Esophagus (tissue), 2 donors: Measurements from ENCODE around the gene VSIR. TPM values are rescaled to one million over a fixed set of nuclear protein-coding genes. Genes with fewer than 3 reads are reported as not detected.
A peak's percentile ranks its signal among the peaks of the same experiment; 100 is the strongest.

Source experiments
- H3K27ac ChIP-seq, 2 donors: one replicate each; pipeline ENCODE4 v1.5.1; 2013; ENCODE audit warnings: low read depth in 2 of 2, mild to moderate bottlenecking in 2 of 2, inconsistent platforms in 1 of 2, low read length in 1 of 2, moderate library complexity in 1 of 2
- H3K27me3 ChIP-seq, 2 donors: one replicate each; pipeline ENCODE4 v1.6.1; 2013; ENCODE audit warnings: low read length in 2 of 2, control low read depth in 1 of 2, mild to moderate bottlenecking in 1 of 2; ENCODE audit not compliant: insufficient read depth in 2 of 2, control insufficient read depth in 1 of 2
- H3K36me3 ChIP-seq, 2 donors: one replicate each; pipeline ENCODE4 v1.6.1; 2013; ENCODE audit warnings: low read length in 1 of 2; ENCODE audit not compliant: control insufficient read depth in 2 of 2, insufficient read depth in 2 of 2
- H3K4me1 ChIP-seq, 2 donors: one replicate each; pipeline ENCODE4 v1.6.1; 2013; ENCODE audit warnings: low read length in 1 of 2; ENCODE audit not compliant: control insufficient read depth in 2 of 2, insufficient read depth in 2 of 2
- H3K4me3 ChIP-seq, 2 donors: one replicate each; pipeline ENCODE4 v1.5.1; 2013; ENCODE audit warnings: low read length in 2 of 2, mild to moderate bottlenecking in 2 of 2, low read depth in 1 of 2, moderate library complexity in 1 of 2
- H3K9me3 ChIP-seq, 2 donors: one replicate each; pipeline ENCODE4 v1.6.1; 2013; ENCODE audit warnings: mild to moderate bottlenecking in 2 of 2, low read depth in 1 of 2, low read length in 1 of 2, moderate library complexity in 1 of 2; ENCODE audit not compliant: control insufficient read depth in 2 of 2, insufficient read depth in 1 of 2
- WGBS, 2 donors: extraction: QIAGEN DNeasy Blood & Tissue Kit; methylation state at CpG; one replicate each; pipeline ENCODE4 v1.1.7; 2013; 5-methylcytosine and 5-hydroxymethylcytosine counted together
- polyA plus RNA-seq, 2 donors: library from polyadenylated mRNA; stranded (reverse); fragments of 200-250 nt; gene quantifications; one replicate each; pipeline ENCODE4 v1.2.3, GENCODE V29; 2013
- donor health status: healthy with polysubstance abuse.
- donor health status: Bipolar disorder and iron deficiency.

The VSIR gene
- 10 to 100 TPM; 26.6 to 41.9 TPM for polyA plus RNA-seq

GRCh38 chr10:71773221-71773971, at the start of gene VSIR:
TSS of gene VSIR (minus strand) at chr10:71773520. CDS start at chr10:71773439, 81 bp downstream.
- H3K9me3 ChIP-seq = no peaks in the 10 kb centered on the region
- H3K27ac ChIP-seq = peak within 1 kb of the TSS; percentile 97
- WGBS, 2 donors = 1 to 2% methylated on average over 55 of the region's 55 CpGs
- peak within 1 kb of the TSS; percentile 79 to 88 for H3K4me3 ChIP-seq
- peaks cover 16 to 31% of the 10 kb centered on the region in 2 donors for H3K4me1 ChIP-seq
- peaks cover 0 to 3% of the 10 kb centered on the region in 2 donors for H3K36me3 ChIP-seq
- H3K27me3 ChIP-seq = no peaks in the 10 kb centered on the region

GRCh38 chr10:71821909-71822763, 48.8 kb upstream of the VSIR start:
- Histone ChIP-seq H3K27me3 (no peaks in the 10 kb centered on the region), H3K27ac (no peak overlapping the region), H3K36me3 (peaks cover 50 to 67% of the 10 kb centered on the region in 2 donors), H3K4me1 (peaks cover 0 to 4% of the 10 kb centered on the region in 2 donors), H3K9me3 (no peaks in the 10 kb centered on the region), H3K4me3 (no peak overlapping the region)
- WGBS, 2 donors = 76 to 85% methylated on average over 9 of the region's 9 CpGs

GRCh38 chr10:71820966-71821365, 47.6 kb upstream of the VSIR start:
- no peaks in the 10 kb centered on the region for H3K9me3 ChIP-seq
- 85 to 89% methylated on average over 8 of the region's 8 CpGs for WGBS, 2 donors
- H3K4me3 ChIP-seq = no peak overlapping the region
- H3K36me3 ChIP-seq = peaks cover 48 to 75% of the 10 kb centered on the region in 2 donors
- no peaks in the 10 kb centered on the region for H3K27me3 ChIP-seq
- peaks cover 0 to 4% of the 10 kb centered on the region in 2 donors for H3K4me1 ChIP-seq
- H3K27ac ChIP-seq = no peak overlapping the region

GRCh38 chr10:71819985-71820384, 46.7 kb upstream of the VSIR start:
- no peak overlapping the region for H3K4me3 ChIP-seq
- peaks cover 0 to 4% of the 10 kb centered on the region in 2 donors for H3K4me1 ChIP-seq
- H3K27me3 ChIP-seq = no peaks in the 10 kb centered on the region
- peaks cover 41 to 75% of the 10 kb centered on the region in 2 donors for H3K36me3 ChIP-seq
- H3K9me3 ChIP-seq = no peaks in the 10 kb centered on the region
- H3K27ac ChIP-seq = no peak overlapping the region
- WGBS, 2 donors = 80 to 83% methylated on average over 6 of the region's 6 CpGs

GRCh38 chr10:71819441-71819861, 46.1 kb upstream of the VSIR start:
- Histone ChIP-seq H3K9me3 (no peaks in the 10 kb centered on the region), H3K4me1 (peaks cover 0 to 4% of the 10 kb centered on the region in 2 donors), H3K27ac (no peak overlapping the region), H3K4me3 (no peak overlapping the region), H3K27me3 (no peaks in the 10 kb centered on the region), H3K36me3 (peaks cover 41 to 78% of the 10 kb centered on the region in 2 donors)
- WGBS, 2 donors = 92 to 96% methylated on average over 18 of the region's 18 CpGs

GRCh38 chr10:71818674-71819260, 45.4 kb upstream of the VSIR start:
- Histone ChIP-seq H3K4me1 (peaks cover 0 to 4% of the 10 kb centered on the region in 2 donors), H3K4me3 (no peak overlapping the region), H3K36me3 (peaks cover 39 to 73% of the 10 kb centered on the region in 2 donors), H3K27ac (no peak overlapping the region), H3K9me3 (no peaks in the 10 kb centered on the region), H3K27me3 (no peaks in the 10 kb centered on the region)
- 90 to 95% methylated on average over 14 of the region's 14 CpGs for WGBS, 2 donors

- 68 to 72% methylated on average over 9 of the region's 9 CpGs for WGBS, 2 donors
- Histone ChIP-seq H3K27ac (no peak overlapping the region), H3K4me1 (peaks cover 0 to 4% of the 10 kb centered on the region in 2 donors), H3K4me3 (no peak overlapping the region), H3K9me3 (no peaks in the 10 kb centered on the region), H3K36me3 (peaks cover 35 to 67% of the 10 kb centered on the region in 2 donors), H3K27me3 (no peaks in the 10 kb centered on the region)
Observed at GRCh38 chr10:71817831-71818655, 44.7 kb upstream of the VSIR start.

- Histone ChIP-seq H3K36me3 (peaks cover 34 to 65% of the 10 kb centered on the region in 2 donors), H3K4me3 (no peak overlapping the region), H3K4me1 (peaks cover under 1 to 4% of the 10 kb centered on the region in 2 donors), H3K27me3 (no peaks in the 10 kb centered on the region), H3K27ac (no peak overlapping the region), H3K9me3 (no peaks in the 10 kb centered on the region)
- WGBS, 2 donors = 80 to 82% methylated on average over 8 of the region's 8 CpGs
Observed at GRCh38 chr10:71816936-71817618, 43.8 kb upstream of the VSIR start.
